Measurements from ENCODE around the gene RNU1-2. TPM values are rescaled to one million over a fixed set of nuclear protein-coding genes. Genes with fewer than 3 reads are reported as not detected.
A peak's percentile ranks its signal among the peaks of the same experiment; 100 is the strongest.
"Not testable (repeated sequence)": the region's sequence is repeated elsewhere in the genome, so short reads cannot be mapped to it uniquely, and the experiment has no call there.

Gene RNU1-2
- total RNA-seq, 2 donors from 2014 or later, result under 0.01 TPM

GRCh38 chr1:16913181-16913832 is 17.5 kb downstream of the RNU1-2 start:
- TF ChIP-seq CTCF (IDR thresholded peaks at IDR 0.05), result no peak
- Histone ChIP-seq H3K36me3 (no peaks in the 10 kb centered on the region), H3K4me1 (ENCODE audit: control insufficient read depth in 1 of 2, low read depth in 2 of 2) (peaks cover 4 to 21% of the 10 kb centered on the region in 2 donors), H3K4me3 (peak overlapping the region; percentile 78), H3K27me3 (replicated peaks; ENCODE audit: insufficient read depth) (no peaks in the 10 kb centered on the region), H3K27ac (peak overlapping the region; percentile 11 to 63), H3K9me3 (no peaks in the 10 kb centered on the region)
- DNase-seq (ENCODE audit: low spot score), result no peak
- ATAC-seq (ENCODE audit: insufficient number of reproducible peaks, low FRiP score, low read depth), result peak; percentile 21

GRCh38 chr1:16913833-16914662 is 18.3 kb downstream of the RNU1-2 start:
- peaks cover 4 to 21% of the 10 kb centered on the region in 2 donors for H3K4me1 ChIP-seq (ENCODE audit: control insufficient read depth in 1 of 2, low read depth in 2 of 2)
- DNase-seq (ENCODE audit: low spot score), result peak; percentile 63
- TF ChIP-seq CTCF (IDR thresholded peaks at IDR 0.05), result no peak
- no peaks in the 10 kb centered on the region for H3K9me3 ChIP-seq
- peak overlapping the region; percentile 30 to 63 for H3K27ac ChIP-seq
- peak; percentile 87 for ATAC-seq (ENCODE audit: insufficient number of reproducible peaks, low FRiP score, low read depth)
- H3K27me3 ChIP-seq (replicated peaks; ENCODE audit: insufficient read depth), result no peaks in the 10 kb centered on the region
- H3K4me3 ChIP-seq, result peak overlapping the region; percentile 78
- no peaks in the 10 kb centered on the region for H3K36me3 ChIP-seq

- ATAC-seq (ENCODE audit: insufficient number of reproducible peaks, low FRiP score, low read depth); H3K27ac ChIP-seq; H3K36me3 ChIP-seq; H3K27me3 ChIP-seq (replicated peaks; ENCODE audit: insufficient read depth); DNase-seq (ENCODE audit: low spot score); H3K9me3 ChIP-seq: not testable (repeated sequence)
- peaks cover 4 to 21% of the 10 kb centered on the region in 2 donors for H3K4me1 ChIP-seq (ENCODE audit: control insufficient read depth in 1 of 2, low read depth in 2 of 2)
- peak overlapping the region; percentile 78 for H3K4me3 ChIP-seq
Measured at GRCh38 chr1:16914928-16915626, 19.3 kb downstream of the RNU1-2 start.

GRCh38 chr1:16915627-16915973 is 19.8 kb downstream of the RNU1-2 start:
- Histone ChIP-seq H3K27me3 (replicated peaks; ENCODE audit: insufficient read depth) (no peaks in the 10 kb centered on the region), H3K9me3 (no peaks in the 10 kb centered on the region), H3K4me1 (ENCODE audit: control insufficient read depth in 1 of 2, low read depth in 2 of 2) (peaks cover 4 to 21% of the 10 kb centered on the region in 2 donors), H3K27ac (no peak overlapping the region), H3K36me3 (no peaks in the 10 kb centered on the region), H3K4me3 (no peak overlapping the region)
- DNase-seq (ENCODE audit: low spot score) (no peak), ATAC-seq (ENCODE audit: insufficient number of reproducible peaks, low FRiP score, low read depth) (no peak)
- no peak for TF ChIP-seq CTCF (IDR thresholded peaks at IDR 0.05)

GRCh38 chr1:16916036-16916880 is 20.5 kb downstream of the RNU1-2 start:
- ATAC-seq (ENCODE audit: insufficient number of reproducible peaks, low FRiP score, low read depth); H3K27ac ChIP-seq; H3K36me3 ChIP-seq; H3K27me3 ChIP-seq (replicated peaks; ENCODE audit: insufficient read depth); H3K4me3 ChIP-seq; H3K9me3 ChIP-seq; DNase-seq (ENCODE audit: low spot score): not testable (repeated sequence)
- H3K4me1 ChIP-seq (ENCODE audit: control insufficient read depth in 1 of 2, low read depth in 2 of 2), result peaks cover 4 to 21% of the 10 kb centered on the region in 2 donors
